GM12878 (cell line): ENCODE results near the gene ALG2.

ENCODE experiments used
- CBFB ChIP-seq: IDR thresholded peaks from 2 replicates; pipeline ENCODE4 v1.6.1; 2016; ENCODE audit warnings: antibody characterized with exemption, low read depth
- EP300 ChIP-seq, 2 experiments: fragments of 150-350 bp in 1 of 2; IDR thresholded peaks; 2 replicates each; pipeline ENCODE4 v1.6.1; 2011 to 2012; ENCODE audit warnings: low read depth in 2 of 2, low read length in 2 of 2, borderline replicate concordance in 1 of 2, improper control_type of control experiment in 1 of 2, inconsistent platforms in 1 of 2; ENCODE audit not compliant: control insufficient read depth in 1 of 2
- HCFC1 ChIP-seq: fragments of 150-350 bp; IDR thresholded peaks from 2 replicates; pipeline ENCODE4 v1.6.1; 2014; ENCODE audit warnings: low read length
- POLR2A ChIP-seq: IDR thresholded peaks from 2 replicates; pipeline ENCODE4 v1.6.1; 2011; ENCODE audit warnings: low read depth, mild to moderate bottlenecking, low read length
- TAF1 ChIP-seq: IDR thresholded peaks from 2 replicates; pipeline ENCODE4 v1.6.1; 2011; ENCODE audit warnings: mild to moderate bottlenecking, low read depth, low read length, borderline replicate concordance
- TF ChIP-seq, protein P1 (sequence below), 3 experiments: IDR thresholded peaks in 2 of 3; conservative IDR thresholded peaks in 1 of 3; 2 replicates each; pipeline ENCODE4 v1.5.1; 2011; ENCODE audit warnings: low read depth in 3 of 3, low read length in 3 of 3, mild to moderate bottlenecking in 3 of 3, control low read depth in 2 of 3, moderate library complexity in 2 of 3, inconsistent platforms in 1 of 3, mixed read lengths in 1 of 3; ENCODE audit not compliant: control insufficient read depth in 2 of 3, insufficient read depth in 1 of 3; ENCODE audit errors: extremely low read depth in 1 of 3
- TF ChIP-seq, protein P2 (sequence below): IDR thresholded peaks from 2 replicates; pipeline ENCODE4 v1.6.1; 2012; ENCODE audit warnings: mild to moderate bottlenecking, low read depth, low read length

DNA sequence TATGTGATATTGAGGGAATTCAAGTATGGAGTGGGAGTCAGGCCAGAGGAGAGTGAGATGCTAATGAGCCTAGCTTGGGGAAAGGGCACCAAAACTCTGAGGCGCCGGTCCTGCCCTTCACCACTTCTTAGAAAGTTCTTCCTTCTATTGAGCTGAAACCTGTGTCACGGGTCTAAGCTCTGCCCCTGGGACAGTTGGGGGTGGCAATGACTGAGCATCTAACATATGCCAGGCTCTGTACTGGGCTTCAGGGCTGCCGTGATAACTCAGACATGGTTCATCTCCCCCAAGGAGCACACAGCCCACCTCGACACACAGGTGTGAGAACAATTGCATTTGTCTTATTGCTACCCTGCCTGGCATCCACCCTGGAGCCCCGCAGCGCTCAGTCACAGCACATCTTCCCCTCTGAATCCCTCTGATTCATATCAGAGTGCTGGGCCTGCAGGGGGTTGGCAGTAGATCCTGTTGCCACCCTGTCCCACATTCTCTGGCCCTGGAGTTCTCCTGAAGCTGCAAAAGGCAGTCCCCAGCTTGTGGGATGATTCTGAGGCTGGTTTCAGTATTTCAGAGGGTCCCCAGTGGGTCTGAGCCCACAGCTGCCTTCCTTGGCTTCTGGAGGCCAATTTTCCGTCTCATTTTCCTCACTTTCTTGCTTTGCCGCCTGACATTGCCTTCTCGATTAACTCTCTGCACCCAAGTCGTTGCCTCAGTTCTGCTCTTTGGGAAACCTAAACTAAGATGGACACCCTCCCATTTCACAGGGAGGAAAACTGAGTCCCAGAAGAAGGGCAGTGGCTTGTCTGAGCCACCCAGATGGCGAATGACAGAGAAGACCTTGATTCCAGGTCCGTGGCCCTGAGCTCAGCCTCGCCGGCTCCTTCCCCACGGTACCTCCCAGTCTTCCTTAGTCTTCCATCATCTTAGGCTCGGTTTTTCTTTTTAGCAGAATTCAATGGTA lies 42.5 kb downstream of the ALG2 start:
- TF ChIP-seq, protein P1, sequence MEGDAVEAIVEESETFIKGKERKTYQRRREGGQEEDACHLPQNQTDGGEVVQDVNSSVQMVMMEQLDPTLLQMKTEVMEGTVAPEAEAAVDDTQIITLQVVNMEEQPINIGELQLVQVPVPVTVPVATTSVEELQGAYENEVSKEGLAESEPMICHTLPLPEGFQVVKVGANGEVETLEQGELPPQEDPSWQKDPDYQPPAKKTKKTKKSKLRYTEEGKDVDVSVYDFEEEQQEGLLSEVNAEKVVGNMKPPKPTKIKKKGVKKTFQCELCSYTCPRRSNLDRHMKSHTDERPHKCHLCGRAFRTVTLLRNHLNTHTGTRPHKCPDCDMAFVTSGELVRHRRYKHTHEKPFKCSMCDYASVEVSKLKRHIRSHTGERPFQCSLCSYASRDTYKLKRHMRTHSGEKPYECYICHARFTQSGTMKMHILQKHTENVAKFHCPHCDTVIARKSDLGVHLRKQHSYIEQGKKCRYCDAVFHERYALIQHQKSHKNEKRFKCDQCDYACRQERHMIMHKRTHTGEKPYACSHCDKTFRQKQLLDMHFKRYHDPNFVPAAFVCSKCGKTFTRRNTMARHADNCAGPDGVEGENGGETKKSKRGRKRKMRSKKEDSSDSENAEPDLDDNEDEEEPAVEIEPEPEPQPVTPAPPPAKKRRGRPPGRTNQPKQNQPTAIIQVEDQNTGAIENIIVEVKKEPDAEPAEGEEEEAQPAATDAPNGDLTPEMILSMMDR (IDR thresholded peaks at IDR 0.05 in 2 of 3, conservative IDR thresholded peaks at IDR 0.05 in 1 of 3; ENCODE audit: control insufficient read depth in 2 of 3, extremely low read depth in 1 of 3, insufficient read depth in 1 of 3, low read depth in 3 of 3, low read length in 3 of 3) = no peak
- no peak for TF ChIP-seq POLR2A
- TF ChIP-seq HCFC1 = no peak
- TF ChIP-seq EP300 (IDR thresholded peaks at IDR 0.05; ENCODE audit: borderline replicate concordance in 1 of 2, control insufficient read depth in 1 of 2, low read depth in 2 of 2, low read length in 2 of 2) = no peak
- TF ChIP-seq CBFB = no peak
- TF ChIP-seq, protein P2, sequence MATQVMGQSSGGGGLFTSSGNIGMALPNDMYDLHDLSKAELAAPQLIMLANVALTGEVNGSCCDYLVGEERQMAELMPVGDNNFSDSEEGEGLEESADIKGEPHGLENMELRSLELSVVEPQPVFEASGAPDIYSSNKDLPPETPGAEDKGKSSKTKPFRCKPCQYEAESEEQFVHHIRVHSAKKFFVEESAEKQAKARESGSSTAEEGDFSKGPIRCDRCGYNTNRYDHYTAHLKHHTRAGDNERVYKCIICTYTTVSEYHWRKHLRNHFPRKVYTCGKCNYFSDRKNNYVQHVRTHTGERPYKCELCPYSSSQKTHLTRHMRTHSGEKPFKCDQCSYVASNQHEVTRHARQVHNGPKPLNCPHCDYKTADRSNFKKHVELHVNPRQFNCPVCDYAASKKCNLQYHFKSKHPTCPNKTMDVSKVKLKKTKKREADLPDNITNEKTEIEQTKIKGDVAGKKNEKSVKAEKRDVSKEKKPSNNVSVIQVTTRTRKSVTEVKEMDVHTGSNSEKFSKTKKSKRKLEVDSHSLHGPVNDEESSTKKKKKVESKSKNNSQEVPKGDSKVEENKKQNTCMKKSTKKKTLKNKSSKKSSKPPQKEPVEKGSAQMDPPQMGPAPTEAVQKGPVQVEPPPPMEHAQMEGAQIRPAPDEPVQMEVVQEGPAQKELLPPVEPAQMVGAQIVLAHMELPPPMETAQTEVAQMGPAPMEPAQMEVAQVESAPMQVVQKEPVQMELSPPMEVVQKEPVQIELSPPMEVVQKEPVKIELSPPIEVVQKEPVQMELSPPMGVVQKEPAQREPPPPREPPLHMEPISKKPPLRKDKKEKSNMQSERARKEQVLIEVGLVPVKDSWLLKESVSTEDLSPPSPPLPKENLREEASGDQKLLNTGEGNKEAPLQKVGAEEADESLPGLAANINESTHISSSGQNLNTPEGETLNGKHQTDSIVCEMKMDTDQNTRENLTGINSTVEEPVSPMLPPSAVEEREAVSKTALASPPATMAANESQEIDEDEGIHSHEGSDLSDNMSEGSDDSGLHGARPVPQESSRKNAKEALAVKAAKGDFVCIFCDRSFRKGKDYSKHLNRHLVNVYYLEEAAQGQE = no peak
- no peak for TF ChIP-seq TAF1
